Kidney (tissue), 14 donors: Measurements from ENCODE around the gene MINAR2. TPM values are rescaled to one million over a fixed set of nuclear protein-coding genes. Genes with fewer than 3 reads are reported as not detected.
A peak's percentile ranks its signal among the peaks of the same experiment; 100 is the strongest.

Source experiments
- DNase-seq, 5 donors: peaks; one replicate each; pipeline ENCODE4 v3.0.0-alpha.2; 2013 to 2020
- FAIRE-seq: peaks from 2 replicates; lab custom pipeline; 2012; peaks lifted over from hg19 to GRCh38; lab: Jason Lieb, UNC
- H3K27ac ChIP-seq, 2 donors: one replicate each; pipeline ENCODE4 v1.7.0; 2013; ENCODE audit warnings: low read depth in 2 of 2, low read length in 2 of 2, inconsistent platforms in 1 of 2
- H3K27me3 ChIP-seq: one replicate; pipeline ENCODE4 v1.7.1; 2013; ENCODE audit warnings: low read length, inconsistent platforms; ENCODE audit not compliant: control insufficient read depth, insufficient read depth
- H3K36me3 ChIP-seq, 3 donors: one replicate each; pipeline versions ENCODE4 v1.7.0 to v1.7.1; 2013; ENCODE audit warnings: low read length in 3 of 3, control low read depth in 1 of 3, inconsistent platforms in 1 of 3; ENCODE audit not compliant: insufficient read depth in 3 of 3, control insufficient read depth in 2 of 3
- H3K4me1 ChIP-seq, 3 donors: one replicate each; pipeline versions ENCODE4 v1.7.0 to v1.7.1; 2013; ENCODE audit warnings: low read length in 3 of 3, inconsistent platforms in 1 of 3, low read depth in 1 of 3; ENCODE audit not compliant: control insufficient read depth in 2 of 3, insufficient read depth in 2 of 3
- H3K4me3 ChIP-seq, 3 donors: one replicate each; pipeline versions ENCODE4 v1.7.0 to v1.8.1; 2013; ENCODE audit warnings: low read length in 3 of 3, control low read depth in 1 of 3, inconsistent platforms in 1 of 3
- H3K9ac ChIP-seq, 3 donors: one replicate each; pipeline versions ENCODE4 v1.7.0 to v1.7.1; 2013; ENCODE audit warnings: low read length in 3 of 3, control low read depth in 1 of 3, inconsistent platforms in 1 of 3
- H3K9me3 ChIP-seq, 3 donors: one replicate each; pipeline versions ENCODE4 v1.7.0 to v1.7.1; 2013; ENCODE audit warnings: low read length in 3 of 3, control low read depth in 1 of 3, inconsistent platforms in 1 of 3; ENCODE audit not compliant: control insufficient read depth in 2 of 3, insufficient read depth in 1 of 3
- intact Hi-C: fragments of 100-400 bp; cut with DNase I; formaldehyde crosslinking; loops from one replicate; pipeline ENCODE4 v1.11.1; 2022
- polyA plus RNA-seq: library from polyadenylated mRNA; stranded (reverse); fragments of 350-450 nt; fragmentation: Illumina TruSeq; extraction: RNeasy Lipid Tissue Mini Kit (QIAGEN cat#74804); gene quantifications from one replicate; pipeline ENCODE4 v1.2.3, GENCODE V29; 2014; ENCODE audit warnings: low read depth, low replicate concordance; ENCODE audit not compliant: insufficient read depth
- total RNA-seq: library from RNA; stranded (reverse); fragmentation: NEBNext Ultra II Directional; extraction: Animal tissue kit (Norgen Biotek cat#: 25700); gene quantifications from one replicate; pipeline ENCODE4 v1.2.1, GENCODE V29; 2021
- TF ChIP-seq, protein P1 (sequence below): IDR thresholded peaks from 3 replicates; pipeline ENCODE4 v1.5.1; 2012; ENCODE audit warnings: mild to moderate bottlenecking, moderate library complexity, borderline replicate concordance; ENCODE audit not compliant: insufficient read depth; ENCODE audit errors: extremely low read depth
- donor health status: control.
- donor health status: control.
- donor health status: control.
- donor health status: control.
- donor health status: control.
- donor health status: DM: yes; HTN: yes; CAD: no.
- donor health status: Normal renal cell carcinoma (clear cell type).

MINAR2 gene
- total and polyA plus RNA-seq, 2 donors from 2014 or later = not detected

DNA sequence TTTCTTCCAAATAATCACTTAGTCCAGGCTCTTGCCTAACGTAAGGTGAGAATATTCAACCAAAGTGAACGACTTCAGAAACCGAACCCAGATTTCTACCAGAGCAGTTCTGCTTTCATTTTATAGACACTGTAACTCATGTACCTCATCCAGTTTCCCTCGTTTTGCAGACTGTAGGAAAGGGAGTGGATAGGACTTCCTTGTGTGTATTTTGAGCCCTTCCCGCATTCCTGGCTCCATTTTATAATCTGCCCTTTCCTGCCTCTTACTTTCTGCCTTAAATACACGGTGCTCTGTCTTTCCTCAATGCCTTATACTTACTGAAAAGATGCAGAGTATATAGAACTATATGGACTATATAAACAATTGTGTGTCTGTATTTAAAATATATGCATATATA is 20.8 kb downstream of the MINAR2 start:
- Histone ChIP-seq H3K36me3 (no peaks in the 10 kb centered on the region), H3K9ac (no peak overlapping the region), H3K9me3 (no peaks in the 10 kb centered on the region), H3K27me3 (no peaks in the 10 kb centered on the region), H3K4me3 (no peak overlapping the region), H3K27ac (no peak overlapping the region), H3K4me1 (peaks cover 0 to 2% (median 0%) of the 10 kb centered on the region in 3 donors)
- no peak for DNase-seq
- intact Hi-C loops = no loop called here
- no peak for FAIRE-seq
- TF ChIP-seq, protein P1, sequence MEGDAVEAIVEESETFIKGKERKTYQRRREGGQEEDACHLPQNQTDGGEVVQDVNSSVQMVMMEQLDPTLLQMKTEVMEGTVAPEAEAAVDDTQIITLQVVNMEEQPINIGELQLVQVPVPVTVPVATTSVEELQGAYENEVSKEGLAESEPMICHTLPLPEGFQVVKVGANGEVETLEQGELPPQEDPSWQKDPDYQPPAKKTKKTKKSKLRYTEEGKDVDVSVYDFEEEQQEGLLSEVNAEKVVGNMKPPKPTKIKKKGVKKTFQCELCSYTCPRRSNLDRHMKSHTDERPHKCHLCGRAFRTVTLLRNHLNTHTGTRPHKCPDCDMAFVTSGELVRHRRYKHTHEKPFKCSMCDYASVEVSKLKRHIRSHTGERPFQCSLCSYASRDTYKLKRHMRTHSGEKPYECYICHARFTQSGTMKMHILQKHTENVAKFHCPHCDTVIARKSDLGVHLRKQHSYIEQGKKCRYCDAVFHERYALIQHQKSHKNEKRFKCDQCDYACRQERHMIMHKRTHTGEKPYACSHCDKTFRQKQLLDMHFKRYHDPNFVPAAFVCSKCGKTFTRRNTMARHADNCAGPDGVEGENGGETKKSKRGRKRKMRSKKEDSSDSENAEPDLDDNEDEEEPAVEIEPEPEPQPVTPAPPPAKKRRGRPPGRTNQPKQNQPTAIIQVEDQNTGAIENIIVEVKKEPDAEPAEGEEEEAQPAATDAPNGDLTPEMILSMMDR = no peak

DNA sequence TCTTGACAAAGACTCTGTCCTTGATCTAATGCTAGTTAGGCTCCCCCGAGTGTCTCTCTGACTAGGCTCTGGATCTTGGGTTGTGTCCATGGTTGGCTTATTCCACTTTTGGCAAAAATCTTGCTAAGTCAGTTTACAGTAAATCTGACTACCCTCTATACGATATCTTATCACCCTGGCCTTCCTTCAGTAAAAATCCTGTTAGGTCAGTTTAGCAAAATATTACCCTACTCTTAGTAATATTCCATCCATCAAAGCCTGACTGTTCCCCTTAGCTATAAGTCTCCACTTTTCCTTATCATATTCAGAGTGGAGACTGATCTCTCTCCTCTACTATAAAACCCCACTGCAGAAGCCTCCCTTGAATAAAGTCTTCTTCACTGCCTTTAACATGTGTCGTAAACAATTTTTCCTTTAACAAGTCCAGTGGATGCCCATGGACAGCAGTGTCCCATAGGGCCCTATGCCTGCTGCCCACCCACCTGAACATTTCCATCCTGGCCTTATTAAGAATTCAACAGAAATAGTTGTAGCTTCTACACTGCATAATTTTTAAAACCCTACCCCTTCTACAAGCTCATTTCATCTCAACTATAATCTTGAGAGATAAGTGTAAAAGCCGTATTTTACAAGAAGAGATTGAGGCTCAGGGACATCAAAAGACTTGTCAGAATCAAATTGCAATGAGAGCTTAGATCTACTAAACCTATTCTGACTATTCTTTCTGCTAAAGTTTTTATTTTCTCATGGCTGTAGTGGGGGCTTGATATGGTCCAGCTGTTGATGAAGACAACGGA is 22.3 kb downstream of the MINAR2 start:
- intact Hi-C loops = no loop called here

DNA sequence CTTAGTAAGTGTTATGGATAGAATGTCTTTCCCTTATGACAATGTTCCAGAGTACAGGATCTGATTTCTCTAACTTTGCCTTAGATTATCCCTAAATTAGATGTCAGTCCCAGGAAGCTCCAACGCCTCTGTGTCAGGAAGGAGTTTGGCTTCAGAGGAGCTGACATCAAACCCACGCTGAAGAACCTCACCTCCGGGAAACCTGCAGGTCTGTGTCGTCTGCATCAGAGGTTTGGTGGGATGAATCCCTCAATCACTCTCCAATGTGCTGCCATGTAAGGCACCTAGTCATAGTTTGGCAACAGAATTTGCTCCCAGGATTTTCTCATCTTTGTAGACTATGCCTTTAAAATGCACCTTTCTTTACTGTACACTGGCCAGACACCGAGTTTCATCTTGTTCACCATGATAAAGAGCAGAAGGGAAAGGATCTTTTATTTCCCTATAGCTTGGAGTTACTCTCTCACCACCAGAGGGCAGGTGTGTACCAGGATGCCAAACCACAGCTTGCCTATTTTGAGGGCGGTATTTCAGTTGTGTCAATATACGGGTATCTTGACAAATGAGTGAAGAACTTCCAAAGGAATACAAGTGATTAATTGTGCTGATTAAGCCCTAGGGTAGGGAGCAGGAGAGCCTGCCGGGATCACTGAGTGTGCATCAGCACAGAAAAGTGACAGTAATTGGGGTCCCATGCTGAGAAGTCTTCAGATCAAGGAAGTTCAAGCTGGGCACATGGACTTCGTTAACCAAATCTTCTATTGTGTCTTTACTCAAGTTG is 23.4 kb downstream of the MINAR2 start:
- H3K27me3 ChIP-seq = no peaks in the 10 kb centered on the region
- DNase-seq (peak in 4 of 5 donors; percentile 52 to 85 (median 70)), FAIRE-seq (peak; percentile 49)
- no peak overlapping the region for H3K4me3 ChIP-seq
- H3K36me3 ChIP-seq = no peaks in the 10 kb centered on the region
- no peak overlapping the region for H3K27ac ChIP-seq
- H3K9me3 ChIP-seq = no peaks in the 10 kb centered on the region
- peaks cover 0 to 2% (median 0%) of the 10 kb centered on the region in 3 donors for H3K4me1 ChIP-seq
- no peak overlapping the region for H3K9ac ChIP-seq
- TF ChIP-seq, protein P1 = peak; percentile 69
- intact Hi-C loops = no loop called here

More for the DNA sequence above, 22.3 kb downstream of the MINAR2 start:
- Histone ChIP-seq H3K4me1 (peaks cover 0 to 2% (median 0%) of the 10 kb centered on the region in 3 donors), H3K27ac (no peak overlapping the region), H3K36me3 (no peaks in the 10 kb centered on the region), H3K9me3 (no peaks in the 10 kb centered on the region), H3K9ac (no peak overlapping the region), H3K4me3 (no peak overlapping the region), H3K27me3 (no peaks in the 10 kb centered on the region)
- TF ChIP-seq, protein P1 = no peak
- DNase-seq (peak in 2 of 5 donors; percentile 19 to 49), FAIRE-seq (no peak)
